GM18870 (cell line): ENCODE data around the gene ZNF300.
A peak's percentile ranks its signal among the peaks of the same experiment; 100 is the strongest.
"Not testable (repeated sequence)": the region's sequence is repeated elsewhere in the genome, so short reads cannot be mapped to it uniquely, and the experiment has no call there.

Experiments used
- ATAC-seq: cut with Tn5 transposase; IDR thresholded peaks from one replicate; pipeline ENCODE4 v1.9.1; 2021; ENCODE audit warnings: moderate library complexity; ENCODE audit not compliant: unreplicated experiment

ZNF300 gene

GRCh38 chr5:150904479-150905311 lies at the start of gene ZNF300:
TSS of gene ZNF300 (minus strand) at chr5:150904980. CDS start at chr5:150903155, 1,825 bp downstream.
- ATAC-seq, result no peak

GRCh38 chr5:150948539-150948938 lies 43.8 kb upstream of the ZNF300 start:
- ATAC-seq, result no peak

GRCh38 chr5:150946351-150946905 lies 41.6 kb upstream of the ZNF300 start:
- ATAC-seq, result no peak

GRCh38 chr5:150945947-150946346 lies 41.2 kb upstream of the ZNF300 start:
- ATAC-seq, result no peak

GRCh38 chr5:150945486-150945885 lies 40.7 kb upstream of the ZNF300 start:
- ATAC-seq, result no peak

GRCh38 chr5:150931368-150931965 lies 26.7 kb upstream of the ZNF300 start:
- ATAC-seq, result no peak

- no peak for ATAC-seq
Measured at GRCh38 chr5:150918613-150919012, 13.8 kb upstream of the ZNF300 start.

DNA sequence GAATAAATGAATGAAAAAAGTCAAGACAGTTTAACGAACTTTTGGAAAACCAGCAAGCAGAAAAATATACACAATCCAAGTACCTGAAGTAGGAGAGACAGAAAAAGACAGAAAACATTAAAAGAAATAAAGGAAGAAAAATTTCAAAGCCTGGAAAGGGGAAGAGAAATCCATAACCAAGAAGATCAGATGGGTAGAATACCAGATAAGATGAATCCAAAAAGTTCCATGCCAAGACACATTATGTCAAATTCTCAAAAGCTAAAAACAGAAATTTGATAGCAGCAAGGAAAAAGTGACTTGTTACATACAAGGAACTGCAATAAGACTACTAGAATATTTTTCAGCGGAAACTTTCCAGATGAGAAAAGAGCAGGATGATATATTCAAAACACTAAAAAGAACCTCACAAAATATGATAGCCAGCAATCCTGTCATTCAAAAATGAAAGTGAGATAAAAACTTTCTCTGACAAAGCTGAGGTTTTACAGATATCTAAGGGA lies 7.6 kb upstream of the ZNF300 start:
- no peak for ATAC-seq

DNA sequence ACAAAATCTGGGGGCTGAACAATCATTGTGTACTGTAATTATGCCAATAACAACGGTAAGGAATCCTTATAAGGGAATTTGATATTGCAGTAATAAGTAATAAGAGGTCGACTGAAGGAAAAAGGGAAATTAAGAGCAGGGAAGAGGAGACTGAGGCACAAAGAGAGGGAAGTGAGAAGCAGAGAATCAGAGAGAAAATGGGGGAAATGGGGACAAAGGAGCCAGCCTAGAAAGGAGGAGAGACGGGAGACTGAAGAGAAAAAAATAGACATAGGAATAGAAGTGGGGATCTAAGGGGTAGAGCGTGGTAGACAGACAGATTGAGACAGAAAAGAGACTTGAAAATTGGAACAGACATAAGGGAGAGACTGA lies 518 bp upstream of the ZNF300 start:
- no peak for ATAC-seq

GRCh38 chr5:150901446-150901845 lies 3.3 kb downstream of the ZNF300 start:
- ATAC-seq, result no peak

DNA sequence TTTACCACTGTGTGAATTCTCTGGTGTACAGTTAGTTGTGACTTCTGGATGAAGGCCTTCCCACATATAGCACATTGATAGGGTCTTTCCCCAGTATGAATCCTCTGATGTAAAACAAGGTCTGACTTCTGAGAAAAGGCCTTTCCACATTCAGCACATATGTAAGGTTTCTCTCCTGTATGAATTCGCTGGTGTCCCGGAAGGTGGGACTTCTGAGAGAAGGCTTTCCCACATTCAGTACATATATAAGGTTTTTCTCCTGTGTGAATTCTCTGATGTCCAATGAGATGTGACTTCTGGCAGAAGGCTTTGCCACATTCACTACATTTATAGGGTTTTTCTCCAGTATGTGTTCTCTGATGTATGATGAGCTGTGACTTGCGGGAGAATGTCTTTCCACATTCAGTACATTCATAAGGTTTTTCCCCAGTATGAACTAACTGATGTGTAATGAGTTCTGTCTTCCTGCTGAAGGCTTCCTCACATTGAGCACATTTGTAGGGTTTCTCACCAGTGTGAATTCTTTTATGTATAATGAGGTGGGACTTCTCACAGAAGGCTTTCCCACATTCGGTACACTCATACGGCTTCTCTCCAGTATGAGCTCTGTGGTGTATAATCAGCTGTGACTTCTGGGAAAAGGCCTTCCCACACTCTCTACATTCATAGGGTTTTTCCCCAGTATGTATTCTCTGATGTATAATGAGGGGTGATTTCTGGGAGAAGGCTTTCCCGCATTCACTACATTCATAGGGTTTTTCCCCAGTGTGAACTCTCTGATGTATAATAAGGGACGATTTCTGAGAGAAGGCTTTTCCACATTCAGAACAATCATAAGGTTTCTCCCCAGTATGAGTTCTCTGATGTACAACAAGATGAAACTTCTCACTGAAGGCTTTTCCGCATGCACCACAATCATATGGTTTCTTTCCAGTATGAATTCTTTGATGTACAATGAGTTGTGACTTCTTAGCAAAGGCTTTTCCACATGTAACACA lies 9.1 kb downstream of the ZNF300 start:
- ATAC-seq, result no peak

GRCh38 chr5:150879358-150879757 lies 25.4 kb downstream of the ZNF300 start:
- ATAC-seq, result no peak

DNA sequence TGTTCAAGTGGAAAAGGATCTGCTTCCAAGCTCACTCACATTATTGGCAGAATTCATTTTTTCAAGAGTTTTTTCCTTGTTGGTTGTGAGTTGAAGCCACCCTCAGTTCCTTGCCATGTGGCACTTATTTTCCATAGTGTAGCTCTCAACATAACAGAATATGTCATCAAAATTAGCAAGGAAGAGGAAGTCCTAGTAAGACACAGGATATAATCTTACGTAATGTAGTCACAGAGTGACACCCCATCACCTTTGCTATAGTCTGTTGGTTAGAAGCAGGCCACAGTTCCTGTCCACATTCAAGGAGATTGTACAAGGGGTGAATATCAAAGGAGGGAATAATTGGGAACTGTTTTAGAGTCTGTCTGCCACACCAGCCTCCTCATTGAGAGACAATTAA lies 42.7 kb downstream of the ZNF300 start:
- no peak for ATAC-seq

DNA sequence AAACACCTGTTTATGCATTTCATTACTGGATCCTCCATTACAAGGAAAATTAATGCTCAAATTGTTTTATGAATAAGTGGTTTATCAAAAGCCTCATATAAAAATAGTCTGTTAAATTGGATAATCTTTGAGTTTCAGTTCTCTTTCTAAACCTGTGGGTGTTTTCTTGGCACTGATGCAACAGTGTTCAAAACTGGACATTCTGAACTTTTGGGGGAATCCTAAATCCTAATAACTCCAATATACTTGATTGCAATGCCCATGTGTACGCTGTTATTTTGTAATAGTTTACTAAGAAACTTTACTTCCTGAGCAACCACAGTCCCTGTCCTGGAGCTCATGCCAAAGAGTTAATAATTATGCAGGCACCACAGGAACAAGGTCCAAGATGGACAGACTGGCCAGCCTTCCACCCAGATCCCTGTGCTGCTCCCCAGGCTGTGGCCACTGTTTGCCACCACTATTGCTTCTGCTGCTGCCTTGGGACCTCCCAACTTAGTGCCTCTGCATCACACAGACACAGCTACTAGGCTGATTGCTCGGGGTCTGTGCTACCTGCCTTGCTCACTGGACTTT lies 44.4 kb downstream of the ZNF300 start:
- ATAC-seq, result no peak

- ATAC-seq, result not testable (repeated sequence)
Measured at GRCh38 chr5:150856700-150857099, 48.1 kb downstream of the ZNF300 start.

GRCh38 chr5:150853561-150853960 lies 51.2 kb downstream of the ZNF300 start:
- peak; percentile 84 for ATAC-seq

GRCh38 chr5:150851039-150851438 lies 53.7 kb downstream of the ZNF300 start:
- no peak for ATAC-seq

DNA sequence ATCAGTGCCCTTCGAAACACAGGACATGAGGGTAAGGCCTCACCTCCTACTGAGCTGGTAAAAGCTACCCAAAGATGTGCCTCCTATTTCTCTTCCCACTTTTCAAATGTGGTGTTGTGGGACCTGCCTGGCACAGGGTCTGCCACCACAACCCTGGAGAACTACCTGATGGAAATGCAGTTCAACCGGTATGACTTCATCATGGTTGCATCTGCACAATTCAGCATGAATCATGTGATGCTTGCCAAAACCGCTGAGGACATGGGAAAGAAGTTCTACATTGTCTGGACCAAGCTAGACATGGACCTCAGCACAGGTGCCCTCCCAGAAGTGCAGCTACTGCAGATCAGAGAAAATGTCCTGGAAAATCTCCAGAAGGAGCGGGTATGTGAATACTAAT lies 56.5 kb downstream of the ZNF300 start:
- no peak for ATAC-seq

- ATAC-seq, result no peak
Measured at GRCh38 chr5:150847334-150847695, 57.5 kb downstream of the ZNF300 start.

DNA sequence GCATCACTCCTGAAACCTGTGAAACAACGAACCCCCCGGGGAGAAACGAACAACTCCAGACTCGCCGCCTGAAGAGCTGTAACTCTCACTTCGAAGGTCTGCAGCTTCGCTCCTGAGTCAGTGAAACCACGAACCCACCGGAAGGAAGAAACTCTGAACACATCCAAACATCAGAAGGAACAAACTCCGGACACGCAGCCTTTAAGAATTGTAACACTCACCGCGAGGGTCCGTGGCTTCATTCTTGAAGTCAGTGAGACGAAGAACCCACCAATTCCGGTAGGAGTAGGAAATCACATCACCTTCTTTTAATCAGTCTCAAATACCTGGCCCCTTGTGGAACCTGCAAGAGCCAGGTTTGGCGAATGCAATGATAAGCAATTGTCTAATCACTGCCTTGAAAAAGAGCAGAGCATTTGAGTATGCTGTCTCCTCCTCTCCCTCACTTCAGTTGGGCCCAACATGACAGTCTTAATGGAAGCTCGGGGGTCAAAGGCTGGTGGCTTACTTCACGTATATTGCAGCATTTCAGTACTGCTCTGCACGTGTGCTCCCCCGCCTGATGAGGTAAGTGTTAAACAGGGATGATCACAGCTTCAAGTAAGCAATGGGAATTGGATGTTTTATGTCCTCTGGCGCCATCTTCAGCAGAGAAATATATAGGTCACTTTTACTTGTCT lies 58.0 kb downstream of the ZNF300 start:
- peak; percentile 94 for ATAC-seq
